22Rv1 (cell line): ENCODE measurements around the gene CD164L2.

Experiments
- CTCF ChIP-seq: fragments of 450-650 bp; IDR thresholded peaks from 2 replicates; pipeline ENCODE4 v1.5.1; 2017; ENCODE audit warnings: mild to moderate bottlenecking
- ZFX ChIP-seq: fragments of 450-650 bp; IDR thresholded peaks from 2 replicates; pipeline ENCODE4 v1.6.1; 2017; ENCODE audit warnings: antibody characterized with exemption, borderline replicate concordance

DNA sequence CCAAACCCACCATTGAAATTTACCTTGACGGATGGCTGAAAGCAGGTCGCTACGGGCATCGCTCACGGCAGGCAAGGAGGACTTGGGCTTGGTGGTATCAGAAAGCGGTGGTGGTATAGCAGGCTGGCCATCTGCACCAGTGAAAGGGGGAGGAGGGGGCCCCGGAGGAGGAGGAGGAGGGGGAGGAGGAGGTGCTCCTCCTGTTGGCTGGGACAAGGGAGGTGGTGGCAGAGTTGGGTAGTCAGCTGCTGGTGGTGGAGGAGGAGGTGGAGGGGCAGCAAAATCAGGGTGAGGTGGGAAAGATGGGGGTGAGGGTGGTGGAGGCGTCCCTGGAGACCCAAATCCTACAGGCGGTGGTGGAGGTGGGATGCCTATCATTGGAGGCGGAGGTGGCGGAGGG lies 26.5 kb upstream of the CD164L2 start:
- TF ChIP-seq CTCF: no peak
- TF ChIP-seq ZFX: no peak
